Activated CD8-positive, alpha-beta memory T cell treated with anti-CD3 and anti-CD28 coated beads, Interleukin-2, amount 50 U/mL, for 1 hour (primary cell): ENCODE data around the gene LRPAP1.

Experiments
- DNase-seq: peaks from one replicate; pipeline ENCODE4 v3.0.0-alpha.2; 2020; ENCODE audit errors: extremely low read depth

Gene LRPAP1

DNA sequence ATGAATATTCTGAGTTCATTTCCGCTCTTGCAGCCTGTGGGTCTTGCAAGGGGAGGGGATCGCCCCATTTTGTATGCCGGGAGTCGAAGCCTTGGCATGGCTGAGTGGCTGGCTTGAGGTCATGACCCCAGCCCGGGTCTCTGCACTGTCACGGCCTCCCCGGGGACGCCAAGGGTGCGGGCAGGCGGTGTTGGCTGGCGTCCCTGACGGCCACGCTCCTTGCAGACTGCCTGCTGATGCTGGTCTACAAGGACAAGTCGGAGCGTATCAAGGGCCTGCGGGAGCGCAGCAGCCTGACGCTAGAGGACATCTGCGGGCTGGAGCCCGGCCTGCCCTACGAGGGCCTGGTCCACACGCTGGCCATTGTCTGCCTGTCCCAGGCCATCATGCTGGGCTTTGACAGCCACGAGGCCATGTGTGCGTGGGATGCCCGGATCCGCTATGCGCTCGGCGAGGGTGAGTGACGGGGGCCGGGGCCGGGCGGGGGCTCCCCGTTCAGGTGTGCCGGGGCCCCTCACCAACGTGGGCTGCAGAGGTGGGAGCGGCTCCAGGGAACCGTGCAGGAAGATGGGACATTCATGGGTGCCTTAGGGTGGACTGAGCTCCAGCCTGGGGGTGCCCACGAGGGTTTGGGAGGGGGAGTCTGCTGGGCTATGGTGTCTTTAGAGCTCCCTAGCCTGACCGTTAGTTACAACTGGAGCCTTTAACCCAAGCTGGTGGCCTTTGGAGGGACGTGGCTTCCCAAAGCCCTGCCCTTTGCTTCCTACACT lies 58.9 kb downstream of the LRPAP1 start:
- no peak for DNase-seq

DNA sequence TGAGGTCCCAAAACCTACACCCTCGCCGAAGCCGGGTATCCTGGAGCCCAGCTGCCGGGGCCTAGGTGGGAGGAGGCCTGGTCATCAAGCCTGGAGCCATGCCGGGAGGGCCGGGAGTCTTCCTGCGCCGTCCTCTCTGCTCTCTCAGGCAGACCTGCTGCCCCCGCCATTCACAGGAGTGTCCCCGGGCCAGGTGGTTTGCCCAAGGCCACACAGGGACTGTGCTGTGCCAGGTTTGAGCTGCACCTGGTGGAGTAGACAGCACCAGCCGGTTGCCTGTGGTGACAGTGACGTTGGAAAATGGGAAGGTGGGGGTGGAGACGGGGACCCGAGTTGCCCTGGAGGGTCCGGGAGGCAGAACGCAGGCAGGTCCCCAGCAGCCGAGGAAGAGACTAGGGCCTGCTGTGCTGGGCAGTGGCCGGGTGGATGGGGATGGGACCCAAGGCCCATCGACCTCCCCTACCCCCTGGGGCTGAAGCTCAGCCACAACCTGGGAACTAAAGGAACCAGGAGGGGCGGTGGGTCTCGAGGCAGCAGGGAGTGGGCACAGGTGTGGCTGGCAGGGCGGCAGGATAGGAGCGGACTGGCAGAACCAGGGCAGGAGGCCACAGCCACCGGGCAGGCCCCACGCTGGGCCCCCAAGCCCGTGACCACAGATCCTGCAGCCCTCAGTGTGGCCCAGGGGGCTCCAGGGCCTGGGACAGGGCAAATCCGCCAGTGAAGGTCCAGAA lies 59.6 kb downstream of the LRPAP1 start:
- no peak for DNase-seq

DNA sequence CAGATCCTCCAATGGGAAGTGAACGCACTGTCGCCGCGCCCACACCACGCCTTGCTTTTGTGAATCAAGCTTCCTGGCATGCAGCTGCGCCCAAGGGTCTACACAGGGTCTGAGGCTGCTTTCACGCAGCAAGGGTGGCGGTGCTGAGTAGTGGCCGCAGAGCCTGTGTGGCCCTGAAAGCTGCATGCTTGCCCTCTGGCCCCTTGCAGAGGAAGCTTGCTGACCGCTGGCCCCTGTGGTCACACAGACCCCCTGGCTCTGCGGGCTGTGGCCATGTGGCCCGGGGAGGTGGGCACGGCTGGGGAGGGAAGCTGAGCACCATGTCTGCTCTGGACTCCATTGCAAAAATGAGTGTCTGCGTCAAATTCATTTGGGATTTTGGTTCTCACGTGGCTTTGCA lies 60.3 kb downstream of the LRPAP1 start:
- no peak for DNase-seq

DNA sequence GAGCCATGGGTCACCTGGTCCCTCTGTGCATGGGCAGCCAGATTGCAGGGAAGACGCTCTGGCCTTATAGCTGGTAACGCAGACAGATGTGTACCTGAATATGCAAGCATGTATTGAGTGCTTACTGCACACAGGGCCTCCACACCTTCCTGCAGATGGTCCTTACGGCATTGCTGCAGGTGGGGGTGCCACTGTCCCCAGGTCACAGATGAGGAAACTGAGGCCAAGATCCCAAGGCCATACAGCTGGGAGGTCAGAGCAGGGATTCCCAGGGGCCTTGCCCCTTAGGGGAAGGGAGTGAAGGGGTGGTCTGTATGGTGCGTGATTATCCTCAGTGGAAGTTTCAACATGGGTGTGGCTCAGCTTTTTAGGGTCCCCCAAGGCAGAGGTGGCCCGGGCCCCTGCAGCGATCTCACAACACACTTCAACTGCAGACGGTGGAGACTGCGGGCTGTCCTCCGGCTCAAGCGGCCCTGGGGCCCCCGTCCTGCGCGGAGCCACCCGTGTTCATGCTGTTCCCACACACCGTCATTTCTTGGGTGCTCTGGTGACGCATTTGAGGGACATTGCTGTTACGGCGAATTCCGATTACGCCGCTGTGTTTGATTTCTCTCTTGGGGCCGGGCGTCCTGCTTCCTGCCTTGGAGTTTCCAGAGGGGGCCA lies 61.0 kb downstream of the LRPAP1 start:
- no peak for DNase-seq

DNA sequence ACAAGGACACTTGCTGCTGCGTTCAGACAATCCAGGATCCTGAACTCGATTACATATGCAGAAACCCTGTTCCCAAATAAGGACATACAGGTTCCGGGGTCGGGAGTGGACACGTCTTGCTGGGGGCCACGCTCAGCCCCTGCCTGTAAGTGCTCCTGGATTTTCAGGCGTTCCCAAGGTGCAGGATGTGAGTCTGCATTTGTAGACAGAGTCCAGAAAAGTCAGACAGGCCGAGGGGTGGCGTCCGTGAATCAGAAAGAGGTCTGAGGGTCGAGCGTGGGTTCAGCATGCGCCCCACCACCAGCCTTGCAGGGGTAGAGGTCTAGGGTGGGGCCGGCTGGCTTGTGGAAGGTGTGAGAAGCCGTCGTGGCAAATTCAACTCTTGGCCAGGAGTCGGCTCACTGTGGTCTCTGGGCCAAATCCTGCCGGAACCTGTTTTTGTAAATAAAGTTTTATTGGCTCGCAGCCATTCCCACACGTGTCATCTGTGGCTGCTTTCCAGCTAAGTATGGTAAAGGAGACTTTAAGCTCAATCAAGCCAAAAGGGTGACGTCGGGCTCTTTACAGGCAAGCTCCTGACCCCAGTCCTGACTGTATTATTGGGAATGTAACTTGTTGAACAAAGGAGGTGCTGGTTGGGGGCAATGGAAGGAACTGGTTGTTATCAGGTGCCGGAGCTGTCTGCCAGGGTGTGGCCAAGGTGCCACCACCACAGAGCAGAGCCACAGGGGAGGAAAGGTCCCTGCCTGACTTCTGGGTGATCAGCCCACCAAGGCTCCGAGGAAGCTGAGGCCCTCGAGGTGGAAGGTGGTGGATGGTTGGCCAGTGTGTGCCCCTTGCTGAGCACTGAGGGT lies 61.8 kb downstream of the LRPAP1 start:
- DNase-seq, result no peak

DNA sequence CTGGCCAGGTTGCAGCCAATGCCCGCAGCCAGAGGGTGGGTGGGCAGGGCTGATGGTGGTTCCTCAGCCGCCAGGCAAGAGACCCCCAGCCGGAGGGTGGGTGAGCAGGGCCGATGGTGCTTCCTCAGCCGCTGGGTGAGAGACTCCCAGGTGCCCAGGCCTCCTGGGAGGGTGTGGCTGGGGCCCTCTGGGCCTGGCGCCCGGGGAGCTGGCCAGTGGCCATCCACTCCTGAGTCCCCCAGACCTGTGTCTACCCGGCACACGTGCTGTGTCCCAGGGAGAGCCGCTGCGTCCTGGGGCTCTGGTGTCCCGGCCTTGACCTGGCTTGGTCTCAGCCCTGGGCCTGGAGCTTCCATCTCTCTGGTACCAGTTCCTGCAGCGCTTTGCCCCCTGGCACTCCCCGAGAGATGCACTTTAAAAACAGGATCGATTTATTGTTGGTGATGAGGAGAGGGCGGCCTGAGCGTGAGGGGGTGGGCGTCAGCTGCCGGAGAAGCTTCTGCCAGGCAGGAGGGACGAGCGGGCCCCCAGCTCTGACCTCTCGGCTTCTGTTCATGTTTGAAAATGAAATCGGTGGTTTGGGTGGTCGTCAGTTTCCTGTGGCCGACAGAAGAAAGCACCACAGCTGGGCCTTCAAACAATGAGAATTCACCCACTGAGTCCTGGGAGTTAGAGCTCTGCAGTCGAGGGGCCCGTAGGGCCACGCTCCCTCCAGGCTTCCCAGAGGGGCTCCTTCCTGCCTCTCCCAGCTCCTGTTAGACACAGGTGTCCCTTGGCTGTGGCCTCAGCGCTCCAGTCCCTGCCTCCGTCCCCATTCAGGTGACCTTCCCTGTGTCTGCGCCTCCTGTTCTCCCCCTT lies 62.6 kb downstream of the LRPAP1 start:
- no peak for DNase-seq

DNA sequence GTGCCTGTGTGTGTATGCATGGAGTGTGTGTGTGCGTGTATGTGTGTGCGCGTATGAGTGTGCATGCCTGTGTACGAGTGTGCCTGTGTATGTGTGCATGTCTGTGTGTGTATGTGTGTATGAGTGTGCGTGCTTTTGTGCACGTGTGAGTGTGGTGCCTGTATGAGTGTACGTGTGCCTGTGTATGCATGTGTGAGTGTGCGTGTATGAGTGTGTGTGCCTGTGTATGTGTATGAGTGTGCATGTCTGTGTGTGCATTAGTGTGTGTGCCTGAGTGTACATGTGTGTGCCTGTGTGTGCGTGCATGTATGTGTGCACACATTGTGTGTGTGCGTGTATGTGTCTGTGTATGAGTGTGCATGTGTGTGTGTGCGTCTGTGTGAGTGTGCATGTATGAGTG lies 63.4 kb downstream of the LRPAP1 start:
- no peak for DNase-seq

DNA sequence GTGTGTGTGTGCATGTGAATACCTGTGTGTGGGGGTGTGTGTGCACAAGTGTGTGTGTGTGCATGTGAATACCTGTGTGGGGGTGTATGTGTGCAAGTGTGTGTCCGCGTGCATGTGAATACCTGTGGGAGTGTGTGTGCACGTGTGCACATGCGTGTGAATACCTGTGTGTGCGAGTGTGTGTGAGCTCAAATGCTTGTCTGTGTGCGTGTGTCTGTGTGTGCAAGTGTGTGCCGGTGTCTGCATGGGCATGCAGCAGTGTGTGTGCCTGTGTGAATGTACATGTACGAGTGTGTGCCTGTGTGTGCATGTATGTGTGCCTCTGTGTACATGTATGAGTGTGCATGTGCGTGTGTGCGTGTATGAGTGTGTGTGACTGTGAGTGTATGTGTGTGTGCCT lies 64.1 kb downstream of the LRPAP1 start:
- no peak for DNase-seq

DNA sequence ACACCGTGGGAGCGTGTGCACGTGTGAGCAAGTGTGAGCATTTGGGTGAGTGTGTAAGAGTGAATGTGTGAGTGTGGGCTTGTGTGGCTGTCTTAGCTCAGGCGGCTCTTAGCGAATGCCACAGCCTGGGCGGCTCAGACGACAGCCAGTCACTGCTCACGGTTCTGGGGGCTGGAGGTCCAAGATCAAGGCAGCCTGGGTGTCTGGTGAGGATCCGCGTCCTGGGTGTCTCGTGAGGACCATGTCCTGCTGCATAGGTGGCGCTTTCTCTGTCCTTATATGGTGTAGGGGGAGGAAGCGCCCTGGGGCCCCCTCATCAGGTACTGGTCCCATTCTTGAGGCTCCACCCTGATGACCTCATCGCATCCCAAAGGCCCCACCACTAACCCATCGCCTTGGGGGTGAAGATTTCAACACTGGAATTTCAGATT lies 64.6 kb downstream of the LRPAP1 start:
- no peak for DNase-seq

DNA sequence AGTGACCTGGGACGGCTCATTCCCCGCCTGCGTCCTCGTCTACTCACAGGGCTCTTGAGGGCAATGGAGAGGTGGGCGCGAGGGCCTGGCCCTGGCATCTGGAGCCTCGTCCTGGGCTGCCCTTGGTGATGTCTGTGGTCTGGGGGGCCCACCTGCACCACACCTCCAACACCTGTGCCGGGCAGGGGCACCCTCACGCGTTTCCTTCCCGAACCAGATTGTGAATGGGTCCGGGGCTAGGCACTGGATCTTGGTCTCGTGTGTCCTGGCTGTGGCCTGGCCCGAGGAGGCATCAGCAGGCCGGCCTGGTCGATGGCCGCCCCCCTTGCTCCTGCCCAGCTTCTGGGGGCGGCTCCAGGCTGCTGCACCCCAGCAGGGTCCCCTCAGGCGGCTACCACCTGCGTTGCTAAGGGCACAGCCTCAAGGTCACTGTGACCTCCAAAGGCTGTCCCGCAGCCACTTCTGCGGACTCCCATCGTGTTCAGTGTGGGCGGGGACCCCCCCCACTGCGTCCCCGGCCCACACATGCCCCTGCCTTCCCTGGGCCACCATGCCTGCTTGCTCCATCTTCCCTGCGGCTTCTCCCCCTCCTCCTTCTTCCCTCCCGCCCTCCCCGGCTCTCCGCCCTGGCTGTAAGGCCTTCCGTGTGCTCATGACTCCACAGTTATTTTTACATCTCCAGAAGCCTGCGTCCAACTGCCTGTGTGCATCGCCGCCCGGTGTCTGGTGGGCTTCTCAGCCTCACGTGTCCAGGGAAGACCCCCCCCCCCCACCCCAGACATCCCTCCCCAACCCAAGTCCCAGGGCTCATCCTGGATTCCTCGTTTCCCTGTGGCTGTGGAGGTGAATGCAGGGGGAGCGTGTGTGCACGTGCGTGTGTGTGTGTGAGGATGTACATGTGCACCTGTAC lies 65.3 kb downstream of the LRPAP1 start:
- no peak for DNase-seq

DNA sequence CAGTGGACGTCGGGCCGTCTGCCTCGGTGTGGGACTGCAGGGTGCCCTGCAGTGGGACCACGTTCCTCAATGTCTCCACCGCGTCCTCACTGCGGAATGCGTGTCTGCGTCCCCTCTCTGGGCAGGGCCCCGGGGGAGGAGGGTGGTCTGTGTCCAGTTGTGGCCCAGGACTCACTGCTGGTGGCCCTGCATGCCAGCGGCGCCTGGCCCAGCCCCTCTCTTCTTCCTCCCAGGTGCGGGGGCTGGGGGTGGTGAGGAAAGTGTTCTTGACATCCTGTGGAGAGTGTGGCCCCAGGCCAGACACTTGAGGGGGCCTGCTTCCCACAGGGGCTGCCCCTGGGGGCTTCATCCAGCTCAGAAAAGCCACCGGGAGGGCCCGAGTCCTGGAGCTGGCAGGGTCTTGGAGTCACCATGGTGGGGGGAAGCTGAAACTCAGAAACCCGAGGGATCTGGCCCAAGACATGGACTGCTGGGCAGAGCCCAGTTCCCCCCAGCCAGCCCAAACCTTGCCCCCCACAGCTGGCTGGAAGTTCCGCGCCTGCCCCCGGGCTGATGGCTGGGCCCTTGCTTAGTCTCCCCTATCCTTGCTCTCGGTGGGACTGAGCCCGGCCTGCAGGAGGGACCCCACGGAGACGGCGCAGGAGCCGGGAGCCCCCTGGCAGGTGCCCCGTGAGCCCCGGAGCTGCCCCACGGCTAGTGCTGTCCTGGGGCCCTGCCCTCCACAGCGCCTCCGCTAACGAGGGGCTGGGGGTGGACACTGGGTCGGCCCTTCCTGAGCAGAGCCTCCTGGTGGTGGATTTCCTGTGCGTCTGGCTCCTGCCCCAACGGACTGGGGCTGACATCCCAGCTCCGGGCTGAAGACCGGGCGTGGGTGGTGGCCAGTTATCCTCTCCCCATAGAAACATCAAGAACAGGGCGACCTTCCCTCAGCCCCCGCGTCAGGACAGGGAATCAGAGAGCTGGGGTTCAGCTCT lies 66.2 kb downstream of the LRPAP1 start:
- DNase-seq, result no peak

DNA sequence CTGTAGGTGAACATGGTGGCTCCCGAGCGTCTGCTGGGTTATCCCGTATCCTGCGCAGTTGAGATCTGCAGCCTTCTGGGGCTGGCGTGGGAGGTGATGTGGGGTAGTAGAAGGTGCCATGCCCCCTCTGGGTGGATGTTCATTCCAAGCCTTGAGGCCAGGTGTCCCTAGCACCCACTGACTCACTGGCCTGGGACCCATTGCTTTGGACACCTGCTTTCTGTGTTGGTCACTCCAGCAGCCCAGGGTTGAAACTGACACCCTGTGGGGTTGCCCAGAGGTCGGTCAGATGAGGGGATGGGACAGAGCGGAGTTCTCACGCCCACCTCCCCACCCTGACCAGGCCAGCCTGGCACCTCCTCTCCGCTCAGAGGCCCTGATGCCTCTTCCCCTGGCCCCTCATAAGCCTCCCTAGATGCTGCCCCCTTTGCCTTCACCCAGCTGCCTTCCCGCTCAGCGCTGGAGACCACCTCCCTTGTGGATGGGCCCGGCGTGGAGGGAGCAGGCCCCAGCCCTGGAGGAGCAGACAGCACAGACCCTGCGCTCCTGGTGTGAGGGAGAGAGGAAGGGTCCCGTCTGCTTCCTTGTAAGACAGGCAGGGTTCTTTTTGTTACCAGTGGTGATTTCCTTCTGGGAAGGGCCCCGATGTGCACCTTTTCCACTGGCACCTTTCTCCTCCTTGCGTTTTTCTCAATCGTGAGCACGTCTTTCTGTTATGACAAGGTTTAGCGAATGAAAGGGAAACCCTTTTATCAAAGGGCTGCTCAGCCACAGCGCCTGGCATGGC lies 67.1 kb downstream of the LRPAP1 start:
- DNase-seq, result no peak

DNA sequence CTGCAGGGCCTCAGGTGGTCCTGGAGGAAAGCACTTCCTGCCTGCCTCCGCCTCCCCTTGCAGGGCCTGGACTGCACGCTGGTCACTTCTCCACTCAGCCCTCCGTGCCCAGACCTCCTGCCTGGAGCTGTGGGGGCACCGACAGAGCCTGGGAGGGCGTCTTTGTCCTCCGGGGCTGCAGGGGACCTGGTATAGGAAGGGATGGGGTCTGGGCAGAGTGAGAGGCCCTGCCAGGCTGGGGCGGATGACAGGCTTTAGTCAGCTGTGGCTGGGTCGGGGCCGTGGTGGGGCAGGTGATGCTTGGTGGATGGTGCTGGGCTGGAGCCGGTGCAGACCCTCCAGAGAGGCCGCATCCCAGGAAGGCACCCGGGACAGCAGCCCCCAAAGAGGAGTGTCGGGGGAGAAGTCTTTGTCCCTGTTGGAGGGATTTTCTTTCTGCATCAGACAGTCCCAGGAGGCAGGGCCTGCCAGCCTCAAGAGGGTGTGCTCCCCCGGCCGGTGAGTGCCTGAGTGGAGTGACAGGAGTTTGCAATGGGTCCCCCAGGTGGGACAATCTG lies 67.8 kb downstream of the LRPAP1 start:
- no peak for DNase-seq

DNA sequence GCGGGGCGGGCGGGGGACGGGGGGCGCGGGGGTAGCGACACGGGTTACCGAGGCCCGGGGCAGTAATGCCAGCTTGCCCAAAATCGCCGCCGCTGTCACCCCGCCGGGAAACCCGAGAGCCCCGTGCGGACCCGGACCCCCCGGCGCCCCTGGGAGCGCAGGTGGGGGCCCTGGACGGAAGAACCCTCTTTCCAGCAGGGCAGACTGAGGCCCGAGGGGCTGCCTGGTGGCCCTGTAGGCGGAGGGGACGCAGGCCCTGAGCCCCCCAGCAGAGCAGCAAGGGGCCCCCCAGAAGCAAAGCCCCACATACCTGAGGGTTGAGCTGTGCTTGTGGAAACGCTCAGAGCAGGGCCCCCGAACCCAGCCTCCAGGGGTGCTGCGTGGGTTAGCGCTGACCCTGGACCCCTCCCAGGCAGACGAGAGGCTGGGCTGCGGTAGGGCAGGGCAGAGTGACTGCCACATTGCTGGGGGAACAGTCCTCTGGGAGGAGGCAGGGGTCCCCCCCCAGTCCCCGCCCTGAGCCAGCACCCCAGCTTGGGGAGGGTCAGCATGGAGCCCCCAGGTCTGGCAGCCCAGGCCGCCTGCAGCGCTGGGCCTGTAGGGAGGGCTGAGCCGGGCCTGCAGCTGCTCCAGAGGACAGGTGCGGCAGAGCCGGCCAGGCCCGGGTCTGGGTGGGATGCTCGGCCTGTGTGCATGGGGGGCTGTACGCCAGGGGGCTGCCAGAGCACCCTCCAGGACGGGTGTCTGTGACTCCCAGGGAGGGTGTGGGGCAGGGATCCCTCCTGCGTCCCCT lies 68.5 kb downstream of the LRPAP1 start:
- no peak for DNase-seq

DNA sequence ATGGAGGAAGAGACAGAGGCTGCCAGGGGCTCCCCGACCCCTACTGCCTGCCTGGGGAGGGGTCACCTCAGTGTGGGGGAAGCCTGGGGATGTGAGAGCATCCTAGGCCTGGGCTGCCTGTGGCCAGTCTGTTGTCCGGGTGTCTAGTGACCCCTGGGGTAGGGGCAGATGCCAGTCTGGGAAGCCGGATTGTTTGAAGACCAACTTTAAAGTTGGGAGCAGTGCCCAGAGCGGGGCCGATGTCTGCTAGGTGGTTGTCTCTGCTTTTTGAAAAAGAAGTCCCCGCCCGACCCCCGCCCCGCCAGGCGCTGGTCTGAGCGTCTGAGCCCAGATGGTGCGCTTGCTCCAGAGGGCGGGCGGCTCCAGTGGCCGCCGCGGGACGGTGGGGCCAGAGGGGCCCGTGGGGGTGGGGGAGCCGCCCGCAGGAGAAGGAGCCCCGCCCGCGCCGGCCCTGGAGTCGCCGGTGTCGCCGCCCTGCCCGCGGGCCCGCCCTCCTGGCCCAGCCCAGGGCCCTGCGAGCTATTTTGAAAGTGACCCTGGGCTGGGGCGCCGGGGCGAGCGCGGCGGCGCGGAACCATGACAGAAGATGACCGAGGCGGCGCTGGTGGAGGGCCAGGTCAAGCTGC lies 69.3 kb downstream of the LRPAP1 start, which contains the start of gene DOK7:
Gene DOK7 (plus strand): TSS at position 517 of the 626 bp plus-strand sequence. CDS start 70 bp downstream, at position 587.
- DNase-seq, result no peak

DNA sequence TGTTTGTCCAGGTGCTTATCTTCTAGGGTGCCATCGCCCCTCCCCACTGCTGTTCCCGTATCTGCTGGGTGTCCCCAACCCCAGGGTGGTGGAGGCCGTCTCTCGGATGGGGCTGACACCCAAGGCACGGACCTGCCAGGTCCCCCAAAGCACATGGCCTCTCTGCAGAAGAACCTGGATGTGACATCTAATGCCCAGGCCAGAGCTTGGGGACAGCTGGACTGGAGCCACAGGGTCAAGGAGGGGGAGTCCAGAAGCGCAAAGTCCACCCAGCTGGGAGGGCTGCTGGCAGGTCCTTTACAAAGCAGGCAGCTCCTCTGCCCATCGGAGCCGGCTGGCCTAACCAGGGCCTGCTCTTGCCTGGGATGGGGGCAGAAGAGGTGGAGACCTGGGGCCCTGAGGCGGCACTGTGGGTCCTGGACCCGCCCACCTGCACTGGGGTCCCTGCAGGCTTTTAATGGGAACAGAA lies 69.9 kb downstream of the LRPAP1 start:
- DNase-seq, result no peak
